GM23338 (cell line): ENCODE results near the gene GNAI1. TPM values are rescaled to one million over a fixed set of nuclear protein-coding genes. Genes with fewer than 3 reads are reported as not detected.

ENCODE experiments used
- ATAC-seq: fragments of 200-7000 bp; cut with Tn5 transposase; 3 replicates; pipeline ENCODE4 v1.9.1; 2020
- DNase-seq: peaks from one replicate; pipeline ENCODE4 v3.0.0-alpha.2; 2015; ENCODE audit warnings: low spot score
- H2AFZ ChIP-seq: fragments of 200-600 bp; sonication (generic); 2 replicates; pipeline ENCODE4 v1.8.0; 2016; ENCODE audit warnings: antibody characterized with exemption, mild to moderate bottlenecking, moderate library complexity
- H3F3A ChIP-seq: fragments of 200-600 bp; sonication (generic); replicated peaks from 2 replicates; pipeline ENCODE4 v1.8.0; 2017; ENCODE audit warnings: antibody characterized with exemption, mixed run types, low read depth
- H3K27ac ChIP-seq: fragments of 200-600 bp; sonication (generic); 2 replicates; pipeline ENCODE4 v1.6.1; 2016; ENCODE audit warnings: low read depth
- H3K27me3 ChIP-seq: fragments of 200-600 bp; sonication (generic); 2 replicates; pipeline ENCODE4 v1.8.0; 2016; ENCODE audit warnings: mild to moderate bottlenecking, mixed run types, moderate library complexity; ENCODE audit not compliant: insufficient read depth
- H3K36me3 ChIP-seq: fragments of 200-600 bp; sonication (generic); 2 replicates; pipeline ENCODE4 v1.8.0; 2016; ENCODE audit warnings: mild to moderate bottlenecking; ENCODE audit not compliant: insufficient read depth
- H3K4me1 ChIP-seq: fragments of 200-600 bp; sonication (generic); 2 replicates; pipeline ENCODE4 v1.8.0; 2016; ENCODE audit warnings: mild to moderate bottlenecking, moderate library complexity; ENCODE audit not compliant: insufficient read depth
- H3K4me2 ChIP-seq: fragments of 200-600 bp; sonication (generic); 2 replicates; pipeline ENCODE4 v1.7.1; 2017; ENCODE audit warnings: mixed run types
- H3K4me3 ChIP-seq: fragments of 200-600 bp; sonication (generic); 2 replicates; pipeline ENCODE4 v1.6.1; 2016; ENCODE audit warnings: mixed run types
- H3K79me2 ChIP-seq: fragments of 200-600 bp; sonication (generic); replicated peaks from 2 replicates; pipeline ENCODE4 v1.8.0; 2017; ENCODE audit warnings: mild to moderate bottlenecking; ENCODE audit not compliant: insufficient read depth
- H3K9me2 ChIP-seq: fragments of 200-600 bp; sonication (generic); 2 replicates; pipeline ENCODE4 v1.8.0; 2017; ENCODE audit not compliant: insufficient read depth
- H4K20me1 ChIP-seq: fragments of 200-600 bp; sonication (generic); replicated peaks from 2 replicates; pipeline ENCODE4 v1.8.0; 2017; ENCODE audit warnings: mild to moderate bottlenecking; ENCODE audit not compliant: insufficient read depth
- H3K27ac Mint-ChIP-seq: 2 replicates; pipeline ENCODE4 v1.8.0; 2020; ENCODE audit warnings: inconsistent platforms, mild to moderate bottlenecking, moderate library complexity, mixed read lengths
- H3K27me3 Mint-ChIP-seq: 3 replicates; pipeline ENCODE4 v1.8.0; 2022; ENCODE audit warnings: low read depth, mild to moderate bottlenecking, moderate library complexity, mixed read lengths, inconsistent platforms; ENCODE audit not compliant: insufficient read depth, poor library complexity
- H3K36me3 Mint-ChIP-seq: 3 replicates; pipeline ENCODE4 v1.8.0; 2021; ENCODE audit warnings: low read depth, mild to moderate bottlenecking, inconsistent platforms, moderate library complexity, mixed read lengths
- H3K4me1 Mint-ChIP-seq: 3 replicates; pipeline ENCODE4 v1.8.0; 2020; ENCODE audit warnings: mild to moderate bottlenecking, inconsistent platforms, mixed read lengths
- H3K4me3 Mint-ChIP-seq: 3 replicates; pipeline ENCODE4 v1.8.0; 2021; ENCODE audit warnings: moderate library complexity, mild to moderate bottlenecking, inconsistent platforms, mixed read lengths
- H3K9me3 Mint-ChIP-seq: 3 replicates; pipeline ENCODE4 v1.8.0; 2020; ENCODE audit warnings: moderate library complexity, mild to moderate bottlenecking, inconsistent platforms, mixed read lengths
- CTCF ChIP-seq, 2 experiments: fragments of 200-600 bp in 1 of 2; sonication (generic) in 1 of 2; conservative IDR thresholded peaks; 2 replicates each; pipeline versions ENCODE4 v1.5.1 to v1.6.1; 2016 to 2017; ENCODE audit warnings: antibody characterized with exemption in 2 of 2, low read depth in 2 of 2, mild to moderate bottlenecking in 2 of 2, moderate library complexity in 1 of 2
- EZH2 ChIP-seq: fragments of 200-600 bp; sonication (generic); IDR thresholded peaks from one replicate; pipeline ENCODE4 v1.8.0; 2017; ENCODE audit warnings: antibody characterized with exemption, mild to moderate bottlenecking, low read depth; ENCODE audit not compliant: unreplicated experiment
- JUNB ChIP-seq: IDR thresholded peaks from one replicate; pipeline ENCODE4 v1.6.1; 2016; ENCODE audit warnings: antibody characterized with exemption; ENCODE audit not compliant: unreplicated experiment
- NANOG ChIP-seq: IDR thresholded peaks from 2 replicates; pipeline ENCODE4 v1.6.1; 2016; ENCODE audit warnings: antibody characterized with exemption, borderline replicate concordance
- REST ChIP-seq: IDR thresholded peaks from one replicate; pipeline ENCODE4 v1.6.1; 2018; ENCODE audit warnings: antibody characterized with exemption; ENCODE audit not compliant: unreplicated experiment
- STAT1 ChIP-seq: IDR thresholded peaks from one replicate; pipeline ENCODE4 v1.6.1; 2016; ENCODE audit warnings: antibody characterized with exemption; ENCODE audit not compliant: unreplicated experiment
- ZNF462 ChIP-seq: fragments of 250-450 bp; sonication (Bioruptor Pico); IDR thresholded peaks from 2 replicates; pipeline ENCODE4 v1.5.0; 2020; ENCODE audit warnings: mild to moderate bottlenecking, moderate library complexity
- polyA plus RNA-seq: library from polyadenylated mRNA; unstranded; fragments of >200 nt; fragmentation: Nextera tagmentation; extraction: Ambion mirVana; gene quantifications from 2 replicates; pipeline ENCODE4 v1.2.1, GENCODE V29; 2016
- total RNA-seq: library from RNA; depleted of rRNA; stranded (reverse); fragments of >200 nt; shearing (Covaris generic); gene quantifications from 2 replicates; pipeline ENCODE4 v1.2.3, GENCODE V29; 2014

GNAI1 gene
- total and polyA plus RNA-seq, 2 experiments from 2014 or later, result 31.3 to 36.9 TPM

- no peak for TF ChIP-seq ZNF462 (CRISPR knock-in tag)
- TF ChIP-seq NANOG, result no peak
These were observed 70.3 kb downstream of the GNAI1 start (continued) for GRCh38 chr7:80204919-80205318.

- Histone ChIP-seq H3K4me1 (no peaks in the 10 kb centered on the region), H3K4me3 (no peak overlapping the region), H3K9me2 (no peaks in the 10 kb centered on the region), H3K27ac (no peak overlapping the region), H3F3A (no peaks in the 10 kb centered on the region), H2AFZ (no peak overlapping the region), H3K27me3 (no peaks in the 10 kb centered on the region), H3K79me2 (no peaks in the 10 kb centered on the region), H3K36me3 (0 out of 2 replicates have a peak, but pooled peaks cover 2% of the 10 kb centered on the region), H4K20me1 (no peaks in the 10 kb centered on the region), H3K4me2 (no peak overlapping the region)
- no peaks in the 10 kb centered on the region for H3K27me3 Mint-ChIP-seq
- no peak overlapping the region for H3K27ac Mint-ChIP-seq
- no peaks in the 10 kb centered on the region for H3K9me3 Mint-ChIP-seq
- ATAC-seq (no peak), DNase-seq (no peak)
- no peaks in the 10 kb centered on the region for H3K4me1 Mint-ChIP-seq
- H3K36me3 Mint-ChIP-seq, result peaks cover 11% of the 10 kb centered on the region; the same call in 2 of the 3 replicates
- no peak overlapping the region for H3K4me3 Mint-ChIP-seq
- TF ChIP-seq STAT1 (no peak), REST (no peak), JUNB (no peak), CTCF (conservative IDR thresholded peaks at IDR 0.05; ENCODE audit: low read depth in 2 of 2) (no peak; a peak in 1 of 4 replicates), EZH2 (no peak), NANOG (no peak)
These were observed 72.1 kb downstream of the GNAI1 start for GRCh38 chr7:80206763-80207162.
